Left ventricle myocardium inferior (tissue), 1 donor: ENCODE results near the gene CUEDC1. TPM values are rescaled to one million over a fixed set of nuclear protein-coding genes. Genes with fewer than 3 reads are reported as not detected.
A peak's percentile ranks its signal among the peaks of the same experiment; 100 is the strongest.

Source experiments
- DNase-seq: peaks from one replicate; pipeline ENCODE4 v3.0.0-alpha.2; 2020
- H3K27ac ChIP-seq: fragments of 200-600 bp; replicated peaks from 2 replicates; pipeline ENCODE4 v1.8.0; 2021
- H3K27me3 ChIP-seq: fragments of 200-600 bp; 2 replicates; pipeline ENCODE4 v1.8.0; 2021; ENCODE audit warnings: low read depth
- H3K36me3 ChIP-seq: fragments of 200-600 bp; 2 replicates; pipeline ENCODE4 v1.8.0; 2021
- H3K4me1 ChIP-seq: fragments of 200-600 bp; 2 replicates; pipeline ENCODE4 v1.8.0; 2021
- H3K4me3 ChIP-seq: fragments of 200-600 bp; 2 replicates; pipeline ENCODE4 v1.8.0; 2021; ENCODE audit warnings: mild to moderate bottlenecking, moderate library complexity
- H3K9me3 ChIP-seq: fragments of 200-600 bp; replicated peaks from 2 replicates; pipeline ENCODE4 v1.8.0; 2021
- intact Hi-C: fragments of 100-400 bp; cut with micrococcal nuclease; formaldehyde crosslinking; loops from one replicate; pipeline ENCODE4 v1.11.0; 2022
- total RNA-seq: library from RNA; stranded (reverse); fragmentation: NEBNext Ultra II Directional; extraction: Animal tissue kit (Norgen Biotek cat#: 25700); gene quantifications from one replicate; pipeline ENCODE4 v1.2.1, GENCODE V29; 2021
- TF ChIP-seq, protein P1 (sequence below): fragments of 200-600 bp; IDR thresholded peaks from 2 replicates; pipeline ENCODE4 v1.8.0; 2021; ENCODE audit warnings: antibody characterized with exemption, mild to moderate bottlenecking, borderline replicate concordance
- donor health status: DM: no; HTN: yes; CAD: no; lungs with severe emphysema.

Gene CUEDC1
- total RNA-seq, 1 donor from 2014 or later = 43.2 TPM

DNA sequence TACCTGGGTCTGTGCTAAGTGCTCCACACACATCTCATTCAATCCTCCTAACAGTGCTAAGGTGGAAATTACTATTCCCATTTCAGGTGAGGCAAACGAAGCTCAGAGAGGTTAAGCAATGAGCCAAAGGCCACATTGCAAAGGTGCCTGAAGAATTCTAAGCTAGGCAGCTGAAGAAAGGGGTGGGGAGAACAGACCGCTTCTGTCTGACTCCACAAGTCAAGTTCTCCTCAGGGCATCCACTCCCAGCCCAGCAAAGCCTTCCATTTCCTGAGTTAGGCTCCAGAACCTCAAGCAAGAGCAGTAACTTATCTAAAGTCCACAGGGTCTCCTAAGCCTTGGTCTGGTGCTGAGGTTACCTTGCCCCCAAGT is 78.4 kb downstream of the CUEDC1 start:
- no peak for DNase-seq
- H3K27ac ChIP-seq = peak overlapping the region; percentile 87
- H3K9me3 ChIP-seq = no peaks in the 10 kb centered on the region
- peaks cover 97% of the 10 kb centered on the region for H3K4me1 ChIP-seq
- no peaks in the 10 kb centered on the region for H3K27me3 ChIP-seq
- intact Hi-C loops = no loop called here
- no peak overlapping the region for H3K4me3 ChIP-seq
- TF ChIP-seq, protein P1, sequence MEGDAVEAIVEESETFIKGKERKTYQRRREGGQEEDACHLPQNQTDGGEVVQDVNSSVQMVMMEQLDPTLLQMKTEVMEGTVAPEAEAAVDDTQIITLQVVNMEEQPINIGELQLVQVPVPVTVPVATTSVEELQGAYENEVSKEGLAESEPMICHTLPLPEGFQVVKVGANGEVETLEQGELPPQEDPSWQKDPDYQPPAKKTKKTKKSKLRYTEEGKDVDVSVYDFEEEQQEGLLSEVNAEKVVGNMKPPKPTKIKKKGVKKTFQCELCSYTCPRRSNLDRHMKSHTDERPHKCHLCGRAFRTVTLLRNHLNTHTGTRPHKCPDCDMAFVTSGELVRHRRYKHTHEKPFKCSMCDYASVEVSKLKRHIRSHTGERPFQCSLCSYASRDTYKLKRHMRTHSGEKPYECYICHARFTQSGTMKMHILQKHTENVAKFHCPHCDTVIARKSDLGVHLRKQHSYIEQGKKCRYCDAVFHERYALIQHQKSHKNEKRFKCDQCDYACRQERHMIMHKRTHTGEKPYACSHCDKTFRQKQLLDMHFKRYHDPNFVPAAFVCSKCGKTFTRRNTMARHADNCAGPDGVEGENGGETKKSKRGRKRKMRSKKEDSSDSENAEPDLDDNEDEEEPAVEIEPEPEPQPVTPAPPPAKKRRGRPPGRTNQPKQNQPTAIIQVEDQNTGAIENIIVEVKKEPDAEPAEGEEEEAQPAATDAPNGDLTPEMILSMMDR = no peak
- H3K36me3 ChIP-seq = peaks cover 37% of the 10 kb centered on the region

DNA sequence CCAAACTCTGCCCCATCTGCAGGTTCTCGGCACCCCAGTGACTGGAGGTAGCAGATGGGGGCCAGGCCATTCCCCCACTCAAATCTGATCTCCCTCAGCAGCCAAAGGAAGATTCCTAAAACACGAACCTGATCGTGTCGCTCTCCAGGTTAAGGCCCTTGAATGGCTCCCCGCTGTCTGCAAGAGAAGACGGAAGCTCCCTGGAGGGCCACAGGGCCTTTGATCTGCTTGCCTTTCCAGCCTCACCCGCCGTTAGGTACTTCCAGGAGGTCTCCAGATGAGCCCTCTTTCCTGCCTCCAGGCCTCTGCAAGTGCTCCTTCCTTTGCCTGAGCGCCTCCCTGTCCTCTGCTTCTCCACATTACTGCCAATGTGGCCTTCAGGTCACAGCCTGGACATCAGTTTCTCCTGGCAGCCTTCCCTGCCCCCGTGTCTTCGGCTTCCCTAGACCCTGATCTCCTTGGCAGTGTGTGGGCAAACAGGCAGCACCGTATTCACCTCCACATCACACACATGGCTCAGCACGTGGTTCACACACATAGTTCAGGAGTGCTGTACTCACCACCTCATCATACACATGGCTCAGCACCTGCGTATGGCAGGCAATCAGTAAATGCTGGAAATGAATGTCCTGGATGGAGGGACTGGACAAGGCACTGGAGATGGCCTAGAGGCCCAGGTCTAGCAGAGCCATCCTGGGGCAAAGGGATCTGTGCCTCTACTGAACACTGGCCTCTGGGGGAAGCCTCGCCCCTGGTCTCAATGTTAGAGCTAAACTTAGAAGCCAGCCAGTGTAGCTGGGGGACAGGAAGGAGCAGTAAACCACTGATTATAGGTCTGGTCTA is 79.0 kb downstream of the CUEDC1 start:
- Histone ChIP-seq H3K4me1 (peaks cover 91% of the 10 kb centered on the region), H3K9me3 (no peaks in the 10 kb centered on the region), H3K27me3 (no peaks in the 10 kb centered on the region), H3K36me3 (peaks cover 43% of the 10 kb centered on the region), H3K27ac (peak overlapping the region; percentile 87), H3K4me3 (no peak overlapping the region)
- DNase-seq = no peak
- TF ChIP-seq, protein P1 = no peak
- intact Hi-C loops = no loop called here

DNA sequence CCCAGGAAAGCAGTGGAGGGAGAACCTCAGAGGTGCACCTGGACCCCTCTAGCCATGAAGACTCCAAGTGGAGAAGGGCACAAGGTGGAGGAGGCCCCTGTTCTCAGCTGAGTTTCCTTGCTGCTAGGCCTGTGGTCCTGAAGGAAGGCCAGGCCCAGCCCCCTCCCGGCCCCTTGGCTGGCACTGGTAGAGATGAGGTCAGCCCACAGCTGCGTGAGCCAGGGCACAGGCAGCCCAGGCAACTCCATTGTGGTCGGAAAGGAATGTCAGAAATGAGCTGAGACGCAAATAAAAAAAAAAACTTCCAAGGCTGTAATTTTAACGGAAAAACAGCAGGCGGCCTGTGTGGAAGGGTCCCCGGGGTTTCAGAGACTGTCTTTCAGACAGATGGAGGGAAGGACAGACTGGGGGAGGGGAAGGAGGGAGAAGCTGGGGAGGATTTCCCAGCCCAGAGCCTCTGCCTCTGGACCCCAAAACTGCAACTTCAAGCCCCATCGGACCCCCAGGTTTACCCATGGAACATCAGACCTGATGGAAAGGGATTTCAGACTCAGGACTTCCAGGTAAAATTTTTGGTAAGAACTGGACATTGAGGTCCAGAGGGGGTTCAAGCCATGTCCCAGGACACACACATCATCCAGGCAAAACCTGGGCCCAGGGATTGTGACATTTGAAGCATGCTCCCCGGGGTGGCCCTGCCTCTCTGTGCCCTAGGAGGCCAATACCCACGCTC is 79.8 kb downstream of the CUEDC1 start:
- Histone ChIP-seq H3K36me3 (peaks cover 51% of the 10 kb centered on the region), H3K9me3 (no peaks in the 10 kb centered on the region), H3K4me1 (peaks cover 83% of the 10 kb centered on the region), H3K27ac (peak overlapping the region; percentile 87), H3K27me3 (no peaks in the 10 kb centered on the region), H3K4me3 (peak overlapping the region; percentile 54)
- TF ChIP-seq, protein P1 = peak; percentile 53
- intact Hi-C loops = no loop called here
- DNase-seq = peak; percentile 76

DNA sequence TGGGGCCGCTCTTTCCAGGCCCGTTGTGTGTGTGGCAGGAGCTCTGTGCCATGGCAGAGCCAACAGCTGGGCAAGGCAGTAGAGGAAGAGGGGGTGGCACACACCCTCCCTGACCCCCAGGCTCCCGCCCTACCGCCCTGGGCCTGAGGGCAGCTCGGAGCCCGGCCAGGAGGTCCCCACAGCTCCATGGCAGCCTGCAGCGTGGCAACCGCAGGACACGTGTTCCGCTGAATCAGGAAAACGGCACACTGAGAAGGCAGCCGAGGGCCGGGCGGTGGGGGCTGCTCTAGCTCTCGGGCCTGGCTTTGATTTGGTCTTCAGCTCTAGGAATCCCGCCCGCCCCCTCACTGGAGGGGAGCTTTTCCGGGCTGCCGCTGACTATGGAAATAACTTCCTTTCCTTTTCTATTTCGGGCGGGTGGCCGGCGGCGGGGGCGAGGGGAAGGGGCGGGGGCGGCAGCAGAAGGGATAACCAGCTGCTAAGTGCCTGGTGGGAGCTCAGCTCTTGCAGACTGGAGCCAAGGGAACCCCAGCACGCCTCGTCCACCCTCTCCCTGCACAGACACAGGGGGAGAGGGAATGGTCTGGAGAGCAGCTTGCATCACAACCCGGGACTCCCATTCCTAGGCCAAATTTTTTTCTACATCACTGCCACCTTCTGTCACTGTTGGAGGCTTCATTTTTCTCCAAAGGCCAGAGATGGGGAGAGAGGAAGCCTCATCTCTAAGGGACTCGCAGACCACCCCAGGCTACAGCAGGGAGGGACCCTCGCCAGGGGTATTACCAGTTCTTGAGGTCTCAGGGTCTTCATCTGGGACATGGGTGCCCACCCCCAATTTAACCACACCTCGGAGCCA is 80.5 kb downstream of the CUEDC1 start:
- peaks cover 82% of the 10 kb centered on the region for H3K4me1 ChIP-seq
- intact Hi-C loops = no loop called here
- TF ChIP-seq, protein P1 = no peak
- peak overlapping the region; percentile 54 for H3K4me3 ChIP-seq
- peak overlapping the region; percentile 87 for H3K27ac ChIP-seq
- DNase-seq = peak; percentile 76
- no peaks in the 10 kb centered on the region for H3K9me3 ChIP-seq
- H3K27me3 ChIP-seq = no peaks in the 10 kb centered on the region
- H3K36me3 ChIP-seq = peaks cover 59% of the 10 kb centered on the region

DNA sequence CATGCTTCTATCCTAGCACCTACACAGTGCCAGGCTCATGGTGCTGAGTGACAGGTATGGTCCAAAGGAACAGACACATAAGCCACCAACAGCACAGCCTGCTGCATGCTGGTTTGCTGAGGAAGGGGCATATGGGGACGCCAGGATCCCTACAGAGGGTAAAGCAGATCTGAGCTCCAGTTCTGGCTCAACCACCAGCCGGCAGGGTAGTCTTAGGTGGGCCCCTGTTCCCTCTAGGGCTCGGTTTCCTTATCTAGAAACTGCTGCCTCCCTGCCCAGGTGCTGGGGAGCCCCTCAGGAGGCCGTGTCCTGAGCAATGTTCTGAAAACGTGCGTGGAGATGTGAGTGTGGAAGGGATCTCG is 81.2 kb downstream of the CUEDC1 start:
- DNase-seq = no peak
- intact Hi-C loops = no loop called here
- no peaks in the 10 kb centered on the region for H3K9me3 ChIP-seq
- TF ChIP-seq, protein P1 = no peak
- H3K4me1 ChIP-seq = peaks cover 83% of the 10 kb centered on the region
- H3K4me3 ChIP-seq = peak overlapping the region; percentile 54
- peaks cover 60% of the 10 kb centered on the region for H3K36me3 ChIP-seq
- H3K27ac ChIP-seq = peak overlapping the region; percentile 87
- H3K27me3 ChIP-seq = no peaks in the 10 kb centered on the region
